Body of pancreas (tissue), 4 donors: ENCODE data around the gene SMG1. TPM values are rescaled to one million over a fixed set of nuclear protein-coding genes. Genes with fewer than 3 reads are reported as not detected.
"Not testable (repeated sequence)": the region's sequence is repeated elsewhere in the genome, so short reads cannot be mapped to it uniquely, and the experiment has no call there.

Experiments
- ATAC-seq: fragments of 150-250 bp; one replicate; pipeline ENCODE4 v1.9.1; 2016
- DNase-seq, 4 donors: peaks; one replicate each; pipeline ENCODE4 v3.0.0-alpha.2; 2019
- H3K27ac ChIP-seq, 4 donors: fragments of 200-600 bp; sonication (generic); 1 replicate in 3 of 4; 2 replicates in 1 of 4; pipeline versions ENCODE4 v1.5.1 to v1.6.1; 2016 to 2019; ENCODE audit warnings: mild to moderate bottlenecking in 1 of 4, mixed read lengths in 1 of 4, moderate library complexity in 1 of 4
- H3K27me3 ChIP-seq, 2 donors: fragments of 200-600 bp; sonication (generic); one replicate each; pipeline ENCODE4 v1.6.0; 2016; ENCODE audit warnings: mild to moderate bottlenecking in 1 of 2
- H3K36me3 ChIP-seq, 2 donors: fragments of 200-600 bp; sonication (generic); replicated peaks in 1 of 2; 2 replicates each; pipeline ENCODE4 v1.5.1; 2016; ENCODE audit warnings: low read depth in 2 of 2; ENCODE audit not compliant: insufficient read depth in 1 of 2
- H3K4me1 ChIP-seq: fragments of 200-600 bp; sonication (generic); one replicate; pipeline ENCODE4 v1.6.0; 2016
- H3K4me3 ChIP-seq, 2 donors: fragments of 200-600 bp; sonication (generic); 1 replicate in 1 of 2; 2 replicates in 1 of 2; pipeline ENCODE4 v1.5.1; 2016 to 2019
- H3K9me3 ChIP-seq, 3 donors: fragments of 200-600 bp; sonication (generic); 1 replicate in 2 of 3; 2 replicates in 1 of 3; pipeline ENCODE4 v1.5.1; 2016
- CTCF ChIP-seq, 7 experiments: fragments of 450-650 bp in 4 of 7; fragments of 200-600 bp in 3 of 7; sonication (generic) in 3 of 7; IDR thresholded peaks; one replicate each; pipeline ENCODE4 v1.5.1; 2016 to 2019; ENCODE audit warnings: antibody characterized with exemption in 7 of 7
- POLR2A ChIP-seq, 3 donors: fragments of 450-650 bp; IDR thresholded peaks; one replicate each; pipeline ENCODE4 v1.6.1; 2016; ENCODE audit warnings: antibody characterized with exemption in 3 of 3, mild to moderate bottlenecking in 2 of 3
- WGBS, 2 donors: methylation state at CpG; one replicate each; pipeline ENCODE4 v1.1.5; 2017; 5-methylcytosine and 5-hydroxymethylcytosine counted together
- intact Hi-C: fragments of 100-400 bp; cut with DNase I; formaldehyde crosslinking; loops from one replicate; pipeline ENCODE4 v1.15.1; 2023
- total RNA-seq, 2 donors: library from RNA; depleted of rRNA; stranded (reverse); fragments of >200 nt; gene quantifications; one replicate each; pipeline ENCODE4 v1.1.0, GENCODE V29; 2016

SMG1 gene
- 10 to 100 TPM; 50.3 to 59.3 TPM for total RNA-seq

- H3K36me3 ChIP-seq, H3K9me3 ChIP-seq, intact Hi-C loops, H3K27me3 ChIP-seq: not testable (repeated sequence)
- ATAC-seq (peak; percentile 94), DNase-seq (peak; percentile 94 to 97 (median 94))
- Histone ChIP-seq H3K27ac (peak within 1 kb of the TSS; percentile 93 to 96 (median 94)), H3K4me3 (peak within 1 kb of the TSS; percentile 57 to 96), H3K4me1 (peaks cover 16% of the 10 kb centered on the region)
- 0% methylated on average over 34 to 84 of the region's 104 CpGs for WGBS, 2 donors
- peak; percentile 67 to 81 (median 69) for TF ChIP-seq POLR2A (IDR thresholded peaks at IDR 0.05)
Observed at GRCh38 chr16:18925986-18926865, at the start of gene SMG1. Gene SMG1 (minus strand): TSS chr16:18926408. CDS start chr16:18926041, 367 bp downstream.

- intact Hi-C loops: no loop called here
- no peaks in the 10 kb centered on the region for H3K4me1 ChIP-seq
- H3K36me3 ChIP-seq: no peaks in the 10 kb centered on the region
- no peak for DNase-seq
- no peaks in the 10 kb centered on the region for H3K27me3 ChIP-seq
- H3K4me3 ChIP-seq: no peak overlapping the region
- H3K9me3 ChIP-seq: no peaks in the 10 kb centered on the region
- WGBS, 2 donors: 39 to 43% methylated on average over 3 of the region's 3 CpGs
- no peak overlapping the region for H3K27ac ChIP-seq
- ATAC-seq: no peak
- TF ChIP-seq POLR2A (IDR thresholded peaks at IDR 0.05): no peak
- TF ChIP-seq CTCF (IDR thresholded peaks at IDR 0.05): no peak
Observed at GRCh38 chr16:18975109-18975508, 48.9 kb upstream of the SMG1 start.

DNA sequence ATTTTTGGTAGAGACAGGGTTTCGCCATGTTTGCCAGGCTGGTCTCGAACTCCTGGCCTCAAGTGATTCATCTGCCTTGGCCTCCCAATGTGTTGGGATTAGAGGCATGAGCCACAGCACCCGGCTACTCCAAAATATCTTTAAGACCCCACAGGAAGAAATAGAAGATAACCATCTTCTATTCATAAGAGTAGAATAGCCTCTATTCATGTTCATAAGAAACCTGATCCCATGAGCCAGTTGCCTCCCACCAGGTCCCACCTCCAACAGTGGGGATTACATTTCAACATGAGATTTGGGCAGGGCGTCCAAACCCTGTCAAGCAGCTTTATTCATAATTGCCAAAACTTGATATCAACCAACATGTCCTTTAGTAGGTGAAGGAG lies 43.6 kb upstream of the SMG1 start:
- Histone ChIP-seq H3K9me3 (no peaks in the 10 kb centered on the region), H3K27me3 (no peaks in the 10 kb centered on the region), H3K27ac (no peak overlapping the region), H3K36me3 (no peaks in the 10 kb centered on the region), H3K4me3 (no peak overlapping the region), H3K4me1 (peaks cover 5% of the 10 kb centered on the region)
- ATAC-seq (no peak), DNase-seq (no peak)
- 60 to 72% methylated on average over 4 of the region's 4 CpGs for WGBS, 2 donors
- no peak for TF ChIP-seq POLR2A (IDR thresholded peaks at IDR 0.05)
- TF ChIP-seq CTCF (IDR thresholded peaks at IDR 0.05): no peak
- intact Hi-C loops: no loop called here

GRCh38 chr16:18969050-18969854 lies 43.0 kb upstream of the SMG1 start:
- DNase-seq (peak; percentile 75 to 85 (median 78)), ATAC-seq (peak; percentile 86)
- Histone ChIP-seq H3K9me3 (no peaks in the 10 kb centered on the region), H3K4me3 (no peak overlapping the region), H3K27me3 (no peaks in the 10 kb centered on the region), H3K36me3 (no peaks in the 10 kb centered on the region), H3K27ac (no peak overlapping the region), H3K4me1 (peaks cover 5% of the 10 kb centered on the region)
- 15 to 16% methylated on average over 18 of the region's 18 CpGs for WGBS, 2 donors
- TF ChIP-seq POLR2A (IDR thresholded peaks at IDR 0.05): no peak
- peak; percentile 71 to 92 (median 77) for TF ChIP-seq CTCF (IDR thresholded peaks at IDR 0.05)
- intact Hi-C loops: no loop called here

DNA sequence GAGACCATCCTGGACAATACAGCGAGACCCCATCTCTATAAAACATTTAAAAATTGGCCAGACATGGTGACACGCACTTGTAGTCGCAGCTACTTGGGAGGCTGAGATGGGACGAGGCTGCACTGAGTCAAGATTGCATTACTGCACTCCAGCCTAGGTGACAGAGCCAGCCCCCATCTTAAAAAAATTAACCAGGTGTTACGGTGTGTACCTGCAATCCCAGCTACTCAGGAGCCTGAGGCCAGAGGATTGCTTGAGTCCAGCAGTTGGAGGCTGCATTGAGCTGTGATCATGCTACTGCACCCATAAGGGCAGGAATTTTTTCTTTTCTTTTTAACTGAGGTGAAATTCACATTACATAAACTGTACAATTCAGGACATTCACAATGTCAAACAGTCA lies 40.6 kb upstream of the SMG1 start:
- Histone ChIP-seq H3K27ac (no peak overlapping the region), H3K9me3 (no peaks in the 10 kb centered on the region), H3K27me3 (no peaks in the 10 kb centered on the region), H3K36me3 (no peaks in the 10 kb centered on the region), H3K4me3 (no peak overlapping the region), H3K4me1 (peaks cover 5% of the 10 kb centered on the region)
- DNase-seq: no peak
- TF ChIP-seq POLR2A (IDR thresholded peaks at IDR 0.05): no peak
- intact Hi-C loops: no loop called here
- WGBS, 2 donors: 93 to 95% methylated on average over 5 of the region's 5 CpGs
- no peak for ATAC-seq
